Pancreas (tissue), 10 donors: ENCODE results near the gene ADK. TPM values are rescaled to one million over a fixed set of nuclear protein-coding genes. Genes with fewer than 3 reads are reported as not detected.
"Not testable (repeated sequence)": the region's sequence is repeated elsewhere in the genome, so short reads cannot be mapped to it uniquely, and the experiment has no call there.

Experiments used
- ATAC-seq, 4 donors: fragments of 200-7000 bp; cut with Tn5 transposase; one replicate each; pipeline versions ENCODE4 v1.8.0 to v1.9.1; 2020; ENCODE audit warnings: mild to moderate bottlenecking in 4 of 4, moderate library complexity in 4 of 4
- DNase-seq, 6 donors: peaks; one replicate each; pipeline ENCODE4 v3.0.0-alpha.2; 2020
- FAIRE-seq: peaks from 2 replicates; lab custom pipeline; 2012; peaks lifted over from hg19 to GRCh38; lab: Jason Lieb, UNC
- H3K27ac ChIP-seq, 4 donors: fragments of 200-600 bp; sonication (generic); 1 replicate in 3 of 4; 2 replicates in 1 of 4; pipeline versions ENCODE4 v1.5.0 to v1.8.0; 2020
- H3K27me3 ChIP-seq, 4 donors: fragments of 200-600 bp; one replicate each; pipeline ENCODE4 v1.8.0; 2021
- H3K36me3 ChIP-seq, 3 donors: fragments of 200-600 bp; sonication (generic) in 1 of 3; one replicate each; pipeline versions ENCODE4 v1.5.0 to v1.8.0; 2020 to 2021
- H3K4me1 ChIP-seq, 3 donors: fragments of 200-600 bp; one replicate each; pipeline ENCODE4 v1.8.0; 2021
- H3K4me3 ChIP-seq, 4 donors: fragments of 200-600 bp; sonication (generic) in 2 of 4; one replicate each; pipeline versions ENCODE4 v1.5.0 to v1.8.0; 2020 to 2021
- H3K9me3 ChIP-seq, 4 donors: fragments of 200-600 bp; one replicate each; pipeline ENCODE4 v1.8.0; 2021
- CTCF ChIP-seq, 4 donors: fragments of 200-600 bp; sonication (generic) in 3 of 4; IDR thresholded peaks; one replicate each; pipeline versions ENCODE4 v1.5.0 to v1.8.0; 2021; ENCODE audit warnings: antibody characterized with exemption in 4 of 4
- WGBS, 2 donors: extraction: QIAGEN DNeasy Blood & Tissue Kit; methylation state at CpG; one replicate each; pipeline ENCODE4 v1.1.7; 2013; 5-methylcytosine and 5-hydroxymethylcytosine counted together
- intact Hi-C, 3 donors: fragments of 100-400 bp; cut with DNase I; formaldehyde crosslinking; loops; one replicate each; pipeline versions ENCODE4 v1.11.1 to v1.14.2; 2022
- polyA plus RNA-seq, 2 donors: library from polyadenylated mRNA; stranded (reverse); fragments of 200-250 nt; gene quantifications; one replicate each; pipeline ENCODE4 v1.2.3, GENCODE V29; 2013
- total RNA-seq, 6 donors: library from RNA; stranded (reverse); fragmentation: NEBNext Ultra II Directional in 4 of 6; extraction: Animal tissue kit (Norgen Biotek cat#: 25700) in 4 of 6; gene quantifications; one replicate each; pipeline versions ENCODE4 v1.2.1 to v1.2.4, GENCODE V29; 2021 to 2023
- donor health status: healthy with polysubstance abuse.
- donor health status: DM: no; HTN: no; CAD: no; lungs with moderate emphysema.
- donor health status: DM: no; HTN: no; CAD: no.
- donor health status: control.
- donor health status: control.
- donor health status: Bipolar disorder and iron deficiency.
- donor health status: DM: yes; HTN: yes; CAD: no.
- donor health status: DM: no; HTN: no; CAD: no.
- donor health status: DM: no; HTN: no; CAD: no.
- donor health status: DM: yes; HTN: yes; CAD: no.

The ADK gene
- total and polyA plus RNA-seq, 8 donors: 6.5 to 17.3 (median 13.4) TPM

GRCh38 chr10:74576586-74576985 lies 425.6 kb downstream of the ADK start:
- H3K4me3 ChIP-seq: no peak overlapping the region
- H3K27ac ChIP-seq: no peak overlapping the region
- intact Hi-C loops: no loop called here
- FAIRE-seq: no peak
- no peaks in the 10 kb centered on the region for H3K4me1 ChIP-seq
- ATAC-seq: no peak
- WGBS, 2 donors: 96 to 97% methylated on average over 3 of the region's 3 CpGs
- H3K27me3 ChIP-seq: no peaks in the 10 kb centered on the region
- DNase-seq: no peak
- TF ChIP-seq CTCF (IDR thresholded peaks at IDR 0.05): no peak
- H3K9me3 ChIP-seq: no peaks in the 10 kb centered on the region
- H3K36me3 ChIP-seq: no peaks in the 10 kb centered on the region

GRCh38 chr10:74580438-74580837 lies 429.4 kb downstream of the ADK start:
- H3K4me1 ChIP-seq, H3K36me3 ChIP-seq, ATAC-seq, FAIRE-seq, H3K27me3 ChIP-seq, DNase-seq, H3K9me3 ChIP-seq, H3K27ac ChIP-seq, H3K4me3 ChIP-seq, intact Hi-C loops: not testable (repeated sequence)
- 95 to 97% methylated on average over 2 of the region's 2 CpGs for WGBS, 2 donors

GRCh38 chr10:74582566-74582965 lies 431.5 kb downstream of the ADK start:
- intact Hi-C loops: no loop called here
- no peak for TF ChIP-seq CTCF (IDR thresholded peaks at IDR 0.05)
- Histone ChIP-seq H3K27me3 (no peaks in the 10 kb centered on the region), H3K9me3 (no peaks in the 10 kb centered on the region), H3K4me3 (no peak overlapping the region), H3K36me3 (no peaks in the 10 kb centered on the region), H3K4me1 (peaks cover 0 to 17% (median 14%) of the 10 kb centered on the region in 3 donors), H3K27ac (no peak overlapping the region)
- FAIRE-seq: no peak
- 84 to 86% methylated on average over 1 of the region's 1 CpG for WGBS, 2 donors
- no peak for ATAC-seq
- no peak for DNase-seq

GRCh38 chr10:74585231-74586087 lies 434.4 kb downstream of the ADK start:
- Histone ChIP-seq H3K27me3 (no peaks in the 10 kb centered on the region), H3K9me3 (no peaks in the 10 kb centered on the region), H3K4me1 (peaks cover 12 to 35% (median 22%) of the 10 kb centered on the region in 3 donors), H3K27ac (peak overlapping the region in 3 of 4 donors; percentile 34 to 67 (median 45)), H3K36me3 (no peaks in the 10 kb centered on the region), H3K4me3 (peak overlapping the region in 1 of 4 donors; percentile 11)
- ATAC-seq: peak in 3 of 4 donors; percentile 29 to 59 (median 52)
- DNase-seq: no peak
- intact Hi-C loops: no loop called here
- peak; percentile 23 for FAIRE-seq
- TF ChIP-seq CTCF (IDR thresholded peaks at IDR 0.05): no peak
- WGBS, 2 donors: 8 to 11% methylated on average over 8 of the region's 8 CpGs

GRCh38 chr10:74586088-74586585 lies 435.1 kb downstream of the ADK start:
- 0 to 3% methylated on average over 1 of the region's 1 CpG for WGBS, 2 donors
- DNase-seq (peak in 1 of 6 donors; percentile 7), ATAC-seq (peak in 3 of 4 donors; percentile 43 to 66 (median 44)), FAIRE-seq (no peak)
- no peaks in the 10 kb centered on the region for H3K9me3 ChIP-seq
- H3K27ac ChIP-seq: peak overlapping the region in 3 of 4 donors; percentile 34 to 67 (median 45)
- H3K4me3 ChIP-seq: peak overlapping the region in 1 of 4 donors; percentile 11
- intact Hi-C loops: no loop called here
- H3K4me1 ChIP-seq: peaks cover 14 to 37% (median 29%) of the 10 kb centered on the region in 3 donors
- no peaks in the 10 kb centered on the region for H3K36me3 ChIP-seq
- no peak for TF ChIP-seq CTCF (IDR thresholded peaks at IDR 0.05)
- H3K27me3 ChIP-seq: no peaks in the 10 kb centered on the region
